Neural cell (in vitro differentiated cells): ENCODE data around the gene RGL3. TPM values are rescaled to one million over a fixed set of nuclear protein-coding genes. Genes with fewer than 3 reads are reported as not detected.

Source experiments
- H2AFZ ChIP-seq: fragments of 200-600, 300-800 bp; sonication (generic), shearing (Covaris generic); 2 replicates; pipeline ENCODE4 v1.6.0; 2014; ENCODE audit warnings: low read depth, mild to moderate bottlenecking, antibody characterized with exemption, low read length, moderate library complexity
- H3F3A ChIP-seq: fragments of 200-600 bp; shearing (Covaris generic); 2 replicates; pipeline ENCODE4 v1.6.1; 2016; ENCODE audit warnings: mild to moderate bottlenecking, moderate library complexity, mixed read lengths, antibody characterized with exemption, low read length; ENCODE audit not compliant: insufficient read depth, poor library complexity, severe bottlenecking
- H3K27ac ChIP-seq: fragments of 200-600, 300-800 bp; sonication (generic), shearing (Covaris generic); 2 replicates; pipeline ENCODE4 v1.5.1; 2014; ENCODE audit warnings: mild to moderate bottlenecking, low read length, moderate library complexity
- H3K27me3 ChIP-seq: fragments of 300-800, 200-600 bp; sonication (generic), shearing (Covaris generic); 2 replicates; pipeline ENCODE4 v1.6.0; 2014; ENCODE audit warnings: mild to moderate bottlenecking, low read depth, low read length, moderate library complexity; ENCODE audit not compliant: insufficient read depth
- H3K36me3 ChIP-seq: fragments of 300-800, 200-600 bp; sonication (generic), shearing (Covaris generic); 2 replicates; pipeline ENCODE4 v1.5.1; 2014; ENCODE audit warnings: mild to moderate bottlenecking, antibody characterized with exemption, low read length, moderate library complexity; ENCODE audit not compliant: insufficient read depth
- H3K4me2 ChIP-seq: fragments of 300-800, 200-600 bp; sonication (generic), shearing (Covaris generic); 2 replicates; pipeline ENCODE4 v1.6.0; 2014; ENCODE audit warnings: mild to moderate bottlenecking, low read length
- H3K4me3 ChIP-seq: fragments of 300-800, 200-600 bp; sonication (generic), shearing (Covaris generic); 2 replicates; pipeline ENCODE4 v1.5.1; 2014; ENCODE audit warnings: mild to moderate bottlenecking, low read length, moderate library complexity
- H3K79me2 ChIP-seq: fragments of 200-600 bp; shearing (Covaris generic); replicated peaks from 2 replicates; pipeline ENCODE4 v1.6.0; 2014; ENCODE audit warnings: mild to moderate bottlenecking, low read length, moderate library complexity; ENCODE audit not compliant: insufficient read depth
- H3K9ac ChIP-seq: fragments of 300-800, 200-600 bp; sonication (generic), shearing (Covaris generic); 2 replicates; pipeline ENCODE4 v1.6.1; 2016; ENCODE audit warnings: mild to moderate bottlenecking, low read length, mixed read lengths
- H3K9me2 ChIP-seq: fragments of 200-600 bp; shearing (Covaris generic); 2 replicates; pipeline ENCODE4 v1.6.1; 2016; ENCODE audit warnings: mild to moderate bottlenecking, low read length, mixed read lengths; ENCODE audit not compliant: insufficient read depth
- H3K9me3 ChIP-seq: fragments of 200-600, 300-800 bp; sonication (generic), shearing (Covaris generic); 2 replicates; pipeline ENCODE4 v1.6.1; 2016; ENCODE audit warnings: mild to moderate bottlenecking, mixed run types, low read length, moderate library complexity, mixed read lengths
- H4K20me1 ChIP-seq: fragments of 200-600 bp; shearing (Covaris generic); 2 replicates; pipeline ENCODE4 v1.6.1; 2016; ENCODE audit warnings: mild to moderate bottlenecking, mixed run types; ENCODE audit not compliant: insufficient read depth
- CTCF ChIP-seq: fragments of 450-650 bp; IDR thresholded peaks from 2 replicates; pipeline ENCODE4 v1.5.1; 2014; ENCODE audit warnings: antibody characterized with exemption, mild to moderate bottlenecking, moderate library complexity; ENCODE audit not compliant: poor library complexity, severe bottlenecking
- EP300 ChIP-seq: fragments of 450-650 bp; conservative IDR thresholded peaks from 2 replicates; pipeline ENCODE4 v1.6.1; 2014; ENCODE audit warnings: antibody characterized with exemption, mild to moderate bottlenecking, moderate library complexity; ENCODE audit not compliant: poor library complexity, severe bottlenecking
- EZH2 ChIP-seq: fragments of 200-600, 300-800 bp; shearing (Covaris generic), sonication (generic); IDR thresholded peaks from 2 replicates; pipeline ENCODE4 v1.6.1; 2014; ENCODE audit warnings: antibody characterized with exemption, low read length, borderline replicate concordance, mild to moderate bottlenecking; ENCODE audit not compliant: insufficient read depth, poor library complexity, severe bottlenecking
- MXI1 ChIP-seq: fragments of 450-650 bp; conservative IDR thresholded peaks from 2 replicates; pipeline ENCODE4 v1.6.1; 2014; ENCODE audit warnings: antibody characterized with exemption, mild to moderate bottlenecking; ENCODE audit not compliant: poor library complexity, severe bottlenecking
- POLR2AphosphoS5 ChIP-seq: IDR thresholded peaks from 2 replicates; pipeline ENCODE4 v1.6.1; 2012
- RAD21 ChIP-seq: fragments of 450-650 bp; conservative IDR thresholded peaks from 2 replicates; pipeline ENCODE4 v1.6.1; 2014; ENCODE audit warnings: antibody characterized with exemption, mild to moderate bottlenecking, moderate library complexity
- REST ChIP-seq: IDR thresholded peaks from 2 replicates; pipeline ENCODE4 v1.6.1; 2012; ENCODE audit warnings: borderline replicate concordance
- SMC3 ChIP-seq: fragments of 450-650 bp; conservative IDR thresholded peaks from 2 replicates; pipeline ENCODE4 v1.6.1; 2014; ENCODE audit warnings: antibody characterized with exemption, mild to moderate bottlenecking, moderate library complexity; ENCODE audit not compliant: poor library complexity
- TAF1 ChIP-seq: IDR thresholded peaks from 2 replicates; pipeline ENCODE4 v1.6.1; 2012; ENCODE audit warnings: low read depth
- polyA plus RNA-seq: library from polyadenylated mRNA; depleted of rRNA; stranded (reverse); fragments of >200 nt; gene quantifications from 2 replicates; pipeline ENCODE4 v1.2.3, GENCODE V29; 2014

Gene RGL3
- polyA plus RNA-seq, 1 donor from 2014 or later: not detected

- Histone ChIP-seq H3K9ac (no peak overlapping the region), H2AFZ (no peak overlapping the region), H3K79me2 (no peaks in the 10 kb centered on the region), H3K27me3 (no peaks in the 10 kb centered on the region), H3K9me2 (no peaks in the 10 kb centered on the region), H3K36me3 (peaks cover 12% of the 10 kb centered on the region), H4K20me1 (no peaks in the 10 kb centered on the region), H3K4me3 (no peak overlapping the region), H3F3A (no peaks in the 10 kb centered on the region), H3K27ac (no peak overlapping the region), H3K4me2 (no peak overlapping the region), H3K9me3 (no peaks in the 10 kb centered on the region)
- TF ChIP-seq REST (no peak), EZH2 (no peak), MXI1 (no peak), CTCF (no peak), RAD21 (no peak), EP300 (no peak), POLR2AphosphoS5 (no peak), TAF1 (no peak), SMC3 (no peak)
Measured at GRCh38 chr19:11363881-11364280, 55.2 kb downstream of the RGL3 start.

DNA sequence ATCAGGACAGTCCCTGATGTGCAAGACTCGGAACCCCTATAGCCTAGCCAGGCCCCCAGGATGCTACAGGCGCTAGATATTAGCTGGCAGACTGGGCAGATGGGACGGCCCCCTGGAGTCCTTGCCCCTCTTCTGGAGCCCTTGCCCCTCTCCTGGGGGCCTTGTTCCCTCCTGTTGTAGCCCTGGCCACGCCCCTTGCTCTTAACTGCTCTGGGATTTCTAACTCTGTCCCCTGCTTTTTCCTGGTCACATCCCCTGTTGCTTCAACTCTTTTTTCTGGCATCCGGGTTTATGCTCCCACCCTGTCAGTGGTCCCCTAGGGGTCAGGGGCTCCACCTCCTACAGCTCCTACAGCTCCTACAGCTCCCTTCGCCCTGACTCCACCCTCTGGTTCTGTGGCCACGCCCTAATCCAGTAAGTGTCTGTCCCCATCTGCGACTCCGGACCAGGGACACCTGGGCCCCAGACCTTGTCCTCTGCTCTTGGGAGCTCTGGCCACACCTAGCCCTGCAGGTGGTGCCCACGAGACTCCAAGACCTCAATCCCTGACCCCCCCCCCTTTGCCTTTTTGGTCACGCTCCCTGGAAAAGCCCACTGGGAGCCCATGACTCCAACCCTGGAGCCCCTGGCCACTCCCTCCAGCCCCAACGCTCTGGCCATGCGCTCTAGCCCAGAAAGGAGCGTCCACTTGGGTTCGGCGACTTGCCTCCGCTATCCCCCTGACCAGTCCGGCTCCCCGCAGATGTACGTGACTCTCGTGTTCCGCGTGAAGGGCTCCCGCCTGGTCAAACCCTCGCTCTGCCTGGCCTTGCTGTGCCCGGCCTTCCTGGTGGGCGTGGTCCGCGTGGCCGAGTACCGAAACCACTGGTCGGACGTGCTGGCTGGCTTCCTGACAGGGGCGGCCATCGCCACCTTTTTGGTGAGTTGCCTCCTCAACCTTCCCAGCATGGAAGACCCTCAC, 57.1 kb downstream of the RGL3 start:
- peaks cover 12% of the 10 kb centered on the region for H3K36me3 ChIP-seq
- H3K9ac ChIP-seq: no peak overlapping the region
- H3K4me2 ChIP-seq: no peak overlapping the region
- no peaks in the 10 kb centered on the region for H3K27me3 ChIP-seq
- H3F3A ChIP-seq: no peaks in the 10 kb centered on the region
- H3K9me2 ChIP-seq: no peaks in the 10 kb centered on the region
- H3K4me3 ChIP-seq: no peak overlapping the region
- no peaks in the 10 kb centered on the region for H4K20me1 ChIP-seq
- H3K79me2 ChIP-seq: no peaks in the 10 kb centered on the region
- H2AFZ ChIP-seq: no peak overlapping the region
- no peak overlapping the region for H3K27ac ChIP-seq
- no peaks in the 10 kb centered on the region for H3K9me3 ChIP-seq
- TF ChIP-seq POLR2AphosphoS5: no peak
- TF ChIP-seq REST: no peak
- no peak for TF ChIP-seq EZH2
- TF ChIP-seq RAD21: no peak
- no peak for TF ChIP-seq MXI1
- no peak for TF ChIP-seq TAF1
- no peak for TF ChIP-seq EP300
- TF ChIP-seq SMC3: no peak
